HepG2 (cell line): ENCODE data around the gene RHOT2. TPM values are rescaled to one million over a fixed set of nuclear protein-coding genes. Genes with fewer than 3 reads are reported as not detected.
A peak's percentile ranks its signal among the peaks of the same experiment; 100 is the strongest.

ENCODE experiments used
- ATF6 ChIP-seq: sonication (generic); formaldehyde crosslinking; conservative IDR thresholded peaks from 2 replicates; pipeline ENCODE4 v1.4.0; 2020; ENCODE audit warnings: missing genetic modification reagents
- EHMT2 ChIP-seq: fragments of 200-600 bp; sonication (generic); IDR thresholded peaks from 2 replicates; pipeline ENCODE4 v1.7.0; 2017; ENCODE audit warnings: antibody characterized with exemption, low read depth, low read length, borderline replicate concordance
- FOXK2 ChIP-seq: fragments of 450-650 bp; IDR thresholded peaks from 2 replicates; pipeline ENCODE4 v1.6.1; 2016
- FOXM1 ChIP-seq: sonication (generic); formaldehyde crosslinking; IDR thresholded peaks from 2 replicates; pipeline ENCODE4 v1.5.0; 2020; ENCODE audit warnings: missing genetic modification reagents
- FOXP1 ChIP-seq, 2 experiments: fragments of 450-650 bp in 1 of 2; IDR thresholded peaks; 2 replicates each; pipeline ENCODE4 v1.6.1; 2017 to 2018; ENCODE audit warnings: antibody characterized with exemption in 1 of 2
- JUN ChIP-seq: sonication (generic); formaldehyde crosslinking; IDR thresholded peaks from 2 replicates; pipeline ENCODE4 v1.4.0; 2020; ENCODE audit warnings: mild to moderate bottlenecking, missing genetic modification reagents
- KLF9 ChIP-seq: IDR thresholded peaks from 2 replicates; pipeline ENCODE4 v1.6.1; 2016; ENCODE audit warnings: low read depth
- MEIS2 ChIP-seq: sonication (generic); formaldehyde crosslinking; IDR thresholded peaks from 2 replicates; pipeline ENCODE4 v1.9.0; 2021; ENCODE audit warnings: mild to moderate bottlenecking, missing genetic modification reagents
- NCOA2 ChIP-seq: sonication (generic); formaldehyde crosslinking; IDR thresholded peaks from 2 replicates; pipeline ENCODE4 v1.8.0; 2022; ENCODE audit warnings: inconsistent platforms
- PHF20 ChIP-seq: sonication (generic); formaldehyde crosslinking; IDR thresholded peaks from 2 replicates; pipeline ENCODE4 v1.5.0; 2020; ENCODE audit warnings: mild to moderate bottlenecking, missing genetic modification reagents
- STAG1 ChIP-seq: sonication (generic); formaldehyde crosslinking; IDR thresholded peaks from 2 replicates; pipeline ENCODE4 v1.4.0; 2020; ENCODE audit warnings: missing genetic modification reagents
- ZBED4 ChIP-seq: sonication (generic); formaldehyde crosslinking; IDR thresholded peaks from 2 replicates; pipeline ENCODE4 v1.4.0; 2020; ENCODE audit warnings: missing genetic modification reagents, borderline replicate concordance
- ZBTB44 ChIP-seq: sonication (generic); formaldehyde crosslinking; IDR thresholded peaks from 2 replicates; pipeline ENCODE4 v1.4.0; 2020; ENCODE audit warnings: missing genetic modification reagents
- ZFP62 ChIP-seq: sonication (generic); formaldehyde crosslinking; IDR thresholded peaks from 2 replicates; pipeline ENCODE4 v1.4.0; 2020; ENCODE audit warnings: missing genetic modification reagents
- ZFY ChIP-seq: sonication (generic); formaldehyde crosslinking; IDR thresholded peaks from 2 replicates; pipeline ENCODE4 v1.4.0; 2020; ENCODE audit warnings: missing genetic modification reagents
- ZNF317 ChIP-seq: sonication (generic); formaldehyde crosslinking; IDR thresholded peaks from 2 replicates; pipeline ENCODE4 v1.5.0; 2020; ENCODE audit warnings: mild to moderate bottlenecking, missing genetic modification reagents
- ZNF597 ChIP-seq: sonication (generic); formaldehyde crosslinking; IDR thresholded peaks from 2 replicates; pipeline ENCODE4 v1.5.0; 2020; ENCODE audit warnings: missing genetic modification reagents
- ZNF660 ChIP-seq: sonication (generic); formaldehyde crosslinking; IDR thresholded peaks from 2 replicates; pipeline ENCODE4 v1.5.1; 2020; ENCODE audit warnings: mild to moderate bottlenecking, low read depth, missing genetic modification reagents, borderline replicate concordance
- ZNF766 ChIP-seq: sonication (generic); formaldehyde crosslinking; IDR thresholded peaks from 2 replicates; pipeline ENCODE4 v1.5.0; 2020; ENCODE audit warnings: missing genetic modification reagents, borderline replicate concordance
- ZNF788 ChIP-seq: sonication (generic); formaldehyde crosslinking; IDR thresholded peaks from 2 replicates; pipeline ENCODE4 v1.5.0; 2020; ENCODE audit warnings: mild to moderate bottlenecking, missing genetic modification reagents, borderline replicate concordance
- ZSCAN21 ChIP-seq: sonication (generic); formaldehyde crosslinking; IDR thresholded peaks from 2 replicates; pipeline ENCODE4 v1.8.0; 2022; ENCODE audit warnings: mild to moderate bottlenecking, missing genetic modification reagents, moderate library complexity, borderline replicate concordance
- polyA plus RNA-seq, 8 experiments: library from polyadenylated mRNA; depleted of rRNA in 3 of 8; stranded (reverse) in 7 of 8; unstranded in 1 of 8; fragments of >200 nt; fragmentation: Illumina TruSeq in 4 of 8; extraction: Trizol in 4 of 8; gene quantifications; 2 replicates each; pipeline versions ENCODE4 v1.2.1 to v1.2.3, GENCODE V29; 2011 to 2016; ENCODE audit warnings: low read depth in 4 of 8, missing spikeins in 1 of 8, mixed read lengths in 1 of 8; ENCODE audit not compliant: insufficient read depth in 1 of 8
- total RNA-seq, 5 experiments: library from RNA; depleted of rRNA; stranded (reverse); fragments of >200 nt; fragmentation: Illumina TruSeq; extraction: Trizol; gene quantifications; 2 replicates each; pipeline ENCODE4 v1.2.3, GENCODE V29; 2016; ENCODE audit warnings: low read depth in 1 of 5

Gene RHOT2
- total and polyA plus RNA-seq, 2 of the 13 experiments (the other 11 are each of a cell fraction or from before 2014, with no cell fraction given), result 63.6 to 76.9 TPM

- no peak for TF ChIP-seq ZBTB44
- no peak for TF ChIP-seq ATF6 (CRISPR knock-in tag)
- TF ChIP-seq EHMT2, result no peak
- peak; percentile 36 for TF ChIP-seq ZFY (CRISPR knock-in tag)
- TF ChIP-seq ZSCAN21 (CRISPR knock-in tag), result 0 out of 2 replicates have a peak, but pooled peaks have one; percentile 7
- no peak for TF ChIP-seq ZNF660
- peak; percentile 37; the same call in 1 of the 2 replicates for TF ChIP-seq MEIS2
- TF ChIP-seq PHF20 (CRISPR knock-in tag), result no peak
- no peak for TF ChIP-seq STAG1
- TF ChIP-seq ZFP62, result no peak
- TF ChIP-seq ZNF317 (CRISPR knock-in tag), result no peak; the same call in 1 of the 2 replicates
- no peak for TF ChIP-seq ZNF766
- no peak; the same call in 1 of the 2 replicates for TF ChIP-seq ZNF788 (CRISPR knock-in tag)
- no peak for TF ChIP-seq ZNF597
- TF ChIP-seq ZBED4 (CRISPR knock-in tag), result no peak
- TF ChIP-seq FOXP1 (IDR thresholded peaks at IDR 0.05), result no peak
- no peak for TF ChIP-seq FOXP1 (CRISPR knock-in tag; IDR thresholded peaks at IDR 0.05)
- no peak for TF ChIP-seq NCOA2 (CRISPR knock-in tag)
- TF ChIP-seq KLF9, result 0 out of 2 replicates have a peak, but pooled peaks have one; percentile 64
- TF ChIP-seq FOXM1 (CRISPR knock-in tag), result no peak
- no peak for TF ChIP-seq JUN
- TF ChIP-seq FOXK2, result no peak
Observed at GRCh38 chr16:630815-631405, 37.0 kb upstream of the RHOT2 start, which contains the start of gene WFIKKN1 (continued).
